ENCODE results near the gene REEP3. TPM values are rescaled to one million over a fixed set of nuclear protein-coding genes. Genes with fewer than 3 reads are reported as not detected.

REEP3 gene
- total and polyA plus RNA-seq, 4 donors: 32.3 to 87.5 (median 51.4) TPM

DNA sequence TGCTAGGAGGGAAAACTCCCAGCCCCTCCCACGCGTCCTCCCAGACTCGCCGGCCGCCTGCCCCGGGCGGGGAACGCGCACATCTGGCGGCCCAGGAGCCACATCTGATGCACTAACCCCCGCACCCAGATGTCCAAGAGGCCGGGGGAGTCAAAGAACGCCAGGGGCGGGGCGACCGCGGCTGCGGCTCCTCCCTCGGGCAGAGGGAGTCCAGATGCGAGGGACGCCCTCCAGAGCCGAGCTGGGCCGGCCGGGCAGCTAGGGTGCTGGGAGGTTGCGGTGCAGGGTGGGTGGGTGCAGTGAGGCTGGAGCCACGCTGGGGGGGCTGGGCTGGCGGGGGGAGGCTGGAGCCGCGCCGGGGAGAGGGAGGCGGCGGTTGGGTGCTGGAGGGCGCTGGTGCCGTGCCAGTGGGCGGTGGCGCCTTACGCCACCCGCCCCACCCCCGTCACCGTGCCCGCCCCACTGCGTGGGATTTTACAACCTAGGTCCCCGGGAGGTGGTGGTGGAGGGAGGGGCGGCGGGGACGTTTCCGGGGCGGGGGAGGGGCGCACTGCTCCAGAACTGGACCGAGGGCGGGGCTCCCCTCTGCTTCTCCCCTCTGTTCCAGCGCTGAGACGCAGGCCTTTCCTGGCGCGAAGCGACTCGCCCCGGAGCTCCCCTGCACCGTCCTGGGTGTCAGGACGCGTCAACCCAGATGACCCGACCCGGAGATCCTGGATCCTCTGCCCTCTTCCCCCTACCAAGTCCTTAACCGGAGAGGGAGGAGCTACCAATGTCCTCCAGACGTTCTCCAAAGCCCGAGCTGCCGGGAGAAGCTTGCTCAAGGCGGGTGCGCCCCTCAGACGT is 109.1 kb downstream of the REEP3 start:
- Histone ChIP-seq H3K9me3 (ENCODE audit: control insufficient read depth, insufficient read depth, low read length) (no peaks in the 10 kb centered on the region), H3K36me3 (ENCODE audit: control insufficient read depth, insufficient read depth, low read length) (no peaks in the 10 kb centered on the region), H3K4me3 (ENCODE audit: low read depth, low read length) (peak overlapping the region; percentile 80), H3K27ac (ENCODE audit: low read depth, low read length) (peak overlapping the region; percentile 98), H3K4me1 (ENCODE audit: control insufficient read depth, insufficient read depth, low read length) (peaks cover 19% of the 10 kb centered on the region), H3K27me3 (ENCODE audit: control insufficient read depth, insufficient read depth, low read length) (peaks cover 11% of the 10 kb centered on the region)
- under 1% methylated on average over 53 of the region's 70 CpGs for WGBS (ENCODE audit: insufficient coverage)
- peak; percentile 56 to 90 (median 76) for DNase-seq (ENCODE audit: low read depth in 4 of 6, low spot score in 6 of 6)

GRCh38 chr10:63630931-63631680 is 109.9 kb downstream of the REEP3 start:
- peaks cover 19% of the 10 kb centered on the region for H3K4me1 ChIP-seq (ENCODE audit: control insufficient read depth, insufficient read depth, low read length)
- H3K4me3 ChIP-seq (ENCODE audit: low read depth, low read length): peak overlapping the region; percentile 80
- H3K27ac ChIP-seq (ENCODE audit: low read depth, low read length): peak overlapping the region; percentile 98
- H3K9me3 ChIP-seq (ENCODE audit: control insufficient read depth, insufficient read depth, low read length): no peaks in the 10 kb centered on the region
- peaks cover 5% of the 10 kb centered on the region for H3K27me3 ChIP-seq (ENCODE audit: control insufficient read depth, insufficient read depth, low read length)
- DNase-seq (ENCODE audit: low read depth in 4 of 6, low spot score in 6 of 6): peak in 4 of 6 donors; percentile 60 to 96 (median 83)
- H3K36me3 ChIP-seq (ENCODE audit: control insufficient read depth, insufficient read depth, low read length): no peaks in the 10 kb centered on the region
- 22% methylated on average over 16 of the region's 19 CpGs for WGBS (ENCODE audit: insufficient coverage)

GRCh38 chr10:63631991-63632390 is 110.8 kb downstream of the REEP3 start:
- Histone ChIP-seq H3K4me3 (ENCODE audit: low read depth, low read length) (no peak overlapping the region), H3K27me3 (ENCODE audit: control insufficient read depth, insufficient read depth, low read length) (peaks cover 5% of the 10 kb centered on the region), H3K27ac (ENCODE audit: low read depth, low read length) (no peak overlapping the region), H3K9me3 (ENCODE audit: control insufficient read depth, insufficient read depth, low read length) (no peaks in the 10 kb centered on the region), H3K4me1 (ENCODE audit: control insufficient read depth, insufficient read depth, low read length) (peaks cover 19% of the 10 kb centered on the region), H3K36me3 (ENCODE audit: control insufficient read depth, insufficient read depth, low read length) (no peaks in the 10 kb centered on the region)
- no CpG with 5 or more reads among the region's 3 CpGs for WGBS (ENCODE audit: insufficient coverage)
- DNase-seq (ENCODE audit: low read depth in 4 of 6, low spot score in 6 of 6): no peak

GRCh38 chr10:63633677-63634487 is 112.7 kb downstream of the REEP3 start:
- H3K4me1 ChIP-seq (ENCODE audit: control insufficient read depth, insufficient read depth, low read length): peaks cover 16% of the 10 kb centered on the region
- no peak overlapping the region for H3K4me3 ChIP-seq (ENCODE audit: low read depth, low read length)
- no peak overlapping the region for H3K27ac ChIP-seq (ENCODE audit: low read depth, low read length)
- peak in 3 of 6 donors; percentile 33 to 79 (median 72) for DNase-seq (ENCODE audit: low read depth in 4 of 6, low spot score in 6 of 6)
- H3K36me3 ChIP-seq (ENCODE audit: control insufficient read depth, insufficient read depth, low read length): no peaks in the 10 kb centered on the region
- no peaks in the 10 kb centered on the region for H3K9me3 ChIP-seq (ENCODE audit: control insufficient read depth, insufficient read depth, low read length)
- 86% methylated on average over 2 of the region's 5 CpGs for WGBS (ENCODE audit: insufficient coverage)
- H3K27me3 ChIP-seq (ENCODE audit: control insufficient read depth, insufficient read depth, low read length): peaks cover 5% of the 10 kb centered on the region

- DNase-seq (ENCODE audit: low read depth in 4 of 6, low spot score in 6 of 6): no peak
- no peaks in the 10 kb centered on the region for H3K9me3 ChIP-seq (ENCODE audit: control insufficient read depth, insufficient read depth, low read length)
- H3K27ac ChIP-seq (ENCODE audit: low read depth, low read length): no peak overlapping the region
- H3K4me3 ChIP-seq (ENCODE audit: low read depth, low read length): no peak overlapping the region
- peaks cover 12% of the 10 kb centered on the region for H3K4me1 ChIP-seq (ENCODE audit: control insufficient read depth, insufficient read depth, low read length)
- WGBS (ENCODE audit: insufficient coverage): 89% methylated on average over 4 of the region's 6 CpGs
- peaks cover 5% of the 10 kb centered on the region for H3K27me3 ChIP-seq (ENCODE audit: control insufficient read depth, insufficient read depth, low read length)
- H3K36me3 ChIP-seq (ENCODE audit: control insufficient read depth, insufficient read depth, low read length): no peaks in the 10 kb centered on the region
These were observed 113.4 kb downstream of the REEP3 start for GRCh38 chr10:63634488-63635065.

DNA sequence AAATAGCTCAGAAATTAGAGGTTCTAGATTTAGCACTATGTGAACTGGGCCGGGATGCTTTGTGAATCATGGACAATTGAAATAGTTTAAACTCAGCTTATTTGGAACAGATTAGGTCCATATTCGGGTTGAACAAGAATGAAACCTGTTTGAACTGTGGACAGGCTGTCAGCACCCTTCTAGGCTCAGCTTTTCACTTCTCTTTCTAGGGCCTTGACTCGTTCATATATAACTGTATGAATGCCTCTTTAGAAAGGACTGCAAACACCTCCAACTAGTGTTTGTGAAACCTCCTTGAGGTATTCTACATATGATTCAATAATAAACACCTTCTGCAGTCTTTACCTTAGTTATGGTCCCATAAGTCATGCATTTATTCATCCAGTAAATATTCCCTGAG is 115.6 kb downstream of the REEP3 start:
- Histone ChIP-seq H3K4me3 (ENCODE audit: low read depth, low read length) (no peak overlapping the region), H3K9me3 (ENCODE audit: control insufficient read depth, insufficient read depth, low read length) (no peaks in the 10 kb centered on the region), H3K4me1 (ENCODE audit: control insufficient read depth, insufficient read depth, low read length) (no peaks in the 10 kb centered on the region), H3K27ac (ENCODE audit: low read depth, low read length) (no peak overlapping the region), H3K36me3 (ENCODE audit: control insufficient read depth, insufficient read depth, low read length) (no peaks in the 10 kb centered on the region), H3K27me3 (ENCODE audit: control insufficient read depth, insufficient read depth, low read length) (peaks cover 2% of the 10 kb centered on the region)
- DNase-seq (ENCODE audit: low read depth in 4 of 6, low spot score in 6 of 6): no peak
- WGBS (ENCODE audit: insufficient coverage): 0% methylated on average over 1 of the region's 3 CpGs

DNA sequence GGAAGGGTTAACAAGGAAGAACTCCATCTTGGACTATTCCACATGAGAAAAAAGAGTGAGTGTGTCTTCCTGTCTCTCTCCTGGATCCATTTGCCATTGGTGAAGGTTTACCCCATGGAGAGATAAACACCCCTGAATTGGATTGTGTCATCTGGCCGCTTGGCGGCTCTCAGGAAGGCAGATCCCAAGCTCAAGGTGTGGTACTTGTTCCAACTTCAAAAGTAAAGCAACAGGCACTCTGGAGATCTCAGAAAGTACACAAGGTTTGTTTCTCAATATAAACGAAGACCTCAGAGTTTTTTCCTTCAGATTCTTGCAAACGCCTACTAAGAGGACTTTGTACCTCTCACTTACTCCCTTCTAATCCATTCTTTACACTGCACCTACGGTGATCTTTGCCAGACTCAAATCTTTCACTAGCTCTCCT is 116.7 kb downstream of the REEP3 start:
- Histone ChIP-seq H3K9me3 (ENCODE audit: control insufficient read depth, insufficient read depth, low read length) (no peaks in the 10 kb centered on the region), H3K4me1 (ENCODE audit: control insufficient read depth, insufficient read depth, low read length) (no peaks in the 10 kb centered on the region), H3K27me3 (ENCODE audit: control insufficient read depth, insufficient read depth, low read length) (no peaks in the 10 kb centered on the region), H3K4me3 (ENCODE audit: low read depth, low read length) (no peak overlapping the region), H3K27ac (ENCODE audit: low read depth, low read length) (no peak overlapping the region), H3K36me3 (ENCODE audit: control insufficient read depth, insufficient read depth, low read length) (no peaks in the 10 kb centered on the region)
- DNase-seq (ENCODE audit: low read depth in 4 of 6, low spot score in 6 of 6): no peak
- WGBS (ENCODE audit: insufficient coverage): 84% methylated on average over 5 of the region's 5 CpGs

GRCh38 chr10:63641366-63641765 is 120.2 kb downstream of the REEP3 start:
- DNase-seq (ENCODE audit: low read depth in 4 of 6, low spot score in 6 of 6): no peak
- Histone ChIP-seq H3K4me3 (ENCODE audit: low read depth, low read length) (no peak overlapping the region), H3K36me3 (ENCODE audit: control insufficient read depth, insufficient read depth, low read length) (no peaks in the 10 kb centered on the region), H3K27me3 (ENCODE audit: control insufficient read depth, insufficient read depth, low read length) (no peaks in the 10 kb centered on the region), H3K4me1 (ENCODE audit: control insufficient read depth, insufficient read depth, low read length) (no peaks in the 10 kb centered on the region), H3K9me3 (ENCODE audit: control insufficient read depth, insufficient read depth, low read length) (no peaks in the 10 kb centered on the region), H3K27ac (ENCODE audit: low read depth, low read length) (no peak overlapping the region)

DNA sequence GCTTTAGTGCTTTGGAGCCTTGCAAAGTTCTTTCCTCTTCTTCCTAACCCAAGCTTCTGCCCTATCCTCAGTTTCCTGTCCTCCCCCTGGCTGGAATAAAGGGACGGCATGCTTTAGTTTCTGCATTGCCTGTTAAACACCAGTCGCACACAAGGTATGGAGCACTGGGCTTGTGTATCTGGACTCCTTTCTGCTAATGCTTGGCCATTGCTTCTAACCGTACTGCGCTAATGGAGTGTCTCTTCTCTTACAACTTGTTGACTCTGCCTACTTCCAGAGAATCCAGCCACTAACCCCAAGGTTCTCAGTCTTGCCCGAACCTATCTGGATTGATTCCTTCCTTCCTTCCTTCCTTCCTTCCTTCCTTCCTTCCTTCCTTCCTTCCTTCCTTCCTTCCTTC is 120.6 kb downstream of the REEP3 start:
- H3K36me3 ChIP-seq (ENCODE audit: control insufficient read depth, insufficient read depth, low read length): no peaks in the 10 kb centered on the region
- DNase-seq (ENCODE audit: low read depth in 4 of 6, low spot score in 6 of 6): no peak
- H3K4me3 ChIP-seq (ENCODE audit: low read depth, low read length): no peak overlapping the region
- no peak overlapping the region for H3K27ac ChIP-seq (ENCODE audit: low read depth, low read length)
- no peaks in the 10 kb centered on the region for H3K27me3 ChIP-seq (ENCODE audit: control insufficient read depth, insufficient read depth, low read length)
- WGBS (ENCODE audit: insufficient coverage): 95% methylated on average over 4 of the region's 5 CpGs
- no peaks in the 10 kb centered on the region for H3K9me3 ChIP-seq (ENCODE audit: control insufficient read depth, insufficient read depth, low read length)
- H3K4me1 ChIP-seq (ENCODE audit: control insufficient read depth, insufficient read depth, low read length): no peaks in the 10 kb centered on the region

Data from spinal cord (tissue), 10 donors.